ENCODE measurements around the gene MBD6.
"Not testable (repeated sequence)": the region's sequence is repeated elsewhere in the genome, so short reads cannot be mapped to it uniquely, and the experiment has no call there.

The MBD6 gene

DNA sequence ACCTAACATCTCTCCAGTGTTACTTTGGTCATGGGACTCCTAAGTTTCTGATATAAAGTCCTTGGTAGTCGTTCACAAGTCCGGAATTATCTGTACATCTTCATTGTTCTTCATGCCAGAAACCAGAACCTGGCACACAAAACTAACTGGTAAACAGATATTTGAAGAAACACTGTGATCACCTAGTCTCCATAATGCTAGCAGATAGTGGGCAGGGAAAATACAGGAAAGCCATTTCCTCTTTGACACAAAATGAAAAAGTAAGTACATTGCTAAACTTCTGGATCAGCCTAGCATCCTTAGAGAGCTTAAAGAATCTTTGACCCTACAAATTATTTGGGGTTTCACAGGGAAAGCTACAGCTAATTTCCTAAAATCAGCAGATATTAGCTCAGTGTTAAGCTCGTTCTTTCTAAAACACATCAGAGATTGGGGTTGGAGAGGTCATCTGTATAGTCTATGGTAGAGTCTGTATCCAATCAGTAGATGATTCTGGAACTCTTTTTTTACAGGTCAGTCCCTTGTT lies 7.2 kb upstream of the MBD6 start:
- DNase-seq, result no peak

DNA sequence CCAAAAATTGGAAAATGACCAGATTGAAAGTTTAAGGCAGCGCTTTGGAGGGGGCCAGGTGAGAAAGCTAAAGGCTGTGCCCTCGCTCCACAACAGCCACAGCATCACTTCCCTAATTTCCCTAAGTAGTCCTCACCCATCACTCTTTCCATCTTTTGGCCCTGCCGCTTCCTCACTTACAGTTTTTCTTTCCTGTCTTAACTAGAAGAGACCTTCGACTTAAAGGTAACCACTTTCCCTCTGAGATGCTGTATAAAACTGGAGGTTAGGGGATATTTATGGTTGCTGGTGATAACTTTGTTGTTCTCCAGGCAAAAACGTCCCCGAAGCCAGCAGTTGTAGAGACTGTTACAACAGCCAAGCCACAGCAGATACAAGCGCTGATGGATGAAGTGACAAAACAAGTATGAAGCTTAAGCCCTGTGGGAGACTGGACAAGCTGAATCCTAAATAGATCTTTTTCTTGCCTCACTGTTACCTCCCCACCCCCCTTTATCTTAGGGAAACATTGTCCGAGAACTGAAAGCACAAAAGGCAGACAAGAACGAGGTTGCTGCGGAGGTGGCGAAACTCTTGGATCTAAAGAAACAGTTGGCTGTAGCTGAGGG lies 6.6 kb upstream of the MBD6 start:
- DNase-seq, result no peak

DNA sequence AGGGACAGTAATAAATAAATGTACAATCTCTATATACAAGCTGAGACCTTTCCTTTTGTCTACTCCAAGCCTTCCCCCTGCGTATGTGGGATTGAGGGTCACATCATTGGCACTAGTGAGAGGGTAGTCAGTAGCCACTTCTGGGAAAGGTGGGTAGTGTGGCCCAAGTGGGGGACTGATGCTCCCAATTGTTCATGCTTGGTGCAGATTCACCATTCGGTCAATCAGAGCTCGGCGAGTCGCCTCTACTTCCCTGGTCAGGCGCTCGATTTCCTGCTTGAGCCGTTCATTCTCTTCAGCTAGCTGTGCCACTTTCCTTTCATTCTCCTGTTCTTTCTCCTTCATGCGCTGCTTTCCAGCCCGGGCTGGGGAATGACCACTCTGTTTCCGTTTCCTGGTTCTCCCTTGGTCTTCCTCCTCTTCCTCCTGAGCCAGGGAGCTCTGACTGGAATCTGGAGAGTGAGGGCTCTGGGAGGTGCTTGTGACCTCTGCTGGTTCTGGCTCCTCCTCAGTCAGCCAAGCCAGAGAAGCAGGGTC lies 5.9 kb upstream of the MBD6 start:
- no peak for DNase-seq

DNA sequence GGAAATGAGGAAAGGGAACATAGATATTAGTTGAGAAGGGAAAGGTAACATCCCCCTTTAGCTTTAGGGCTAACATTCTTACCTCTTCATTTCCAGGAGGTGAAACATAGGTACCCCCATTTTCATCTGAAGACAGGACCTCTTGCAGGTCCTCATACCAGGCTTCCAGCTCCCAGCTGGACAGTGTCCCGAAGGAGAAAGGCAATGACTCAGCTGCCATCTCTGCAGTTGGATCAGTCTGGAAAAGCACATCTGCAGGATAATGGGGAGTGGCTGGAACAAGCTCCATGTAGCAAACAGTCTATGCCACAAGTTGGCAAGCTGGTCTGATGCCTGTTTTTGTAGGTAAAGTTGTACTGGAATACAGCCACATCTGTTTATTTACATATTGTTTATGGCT lies 5.4 kb upstream of the MBD6 start:
- peak; percentile 4 for DNase-seq

DNA sequence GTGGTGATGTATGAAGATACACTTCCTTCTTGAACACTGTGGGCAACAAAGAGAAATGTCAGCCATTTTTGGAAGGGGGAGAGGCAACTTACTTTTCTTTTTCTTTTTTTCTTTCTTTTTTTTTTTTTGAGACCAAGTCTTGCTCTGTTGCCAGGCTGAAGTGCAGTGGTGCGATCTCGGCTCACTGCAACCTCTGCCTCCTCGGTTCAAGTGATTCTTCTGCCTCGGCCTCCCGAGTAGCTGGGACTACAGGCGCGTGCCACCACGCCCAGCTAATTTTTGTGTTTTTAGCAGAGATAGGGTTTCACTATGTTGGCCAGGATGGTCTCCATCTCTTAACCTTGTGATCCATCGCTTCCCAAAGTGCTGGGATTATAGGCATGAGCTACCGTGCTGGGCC lies 4.9 kb upstream of the MBD6 start:
- DNase-seq, result not testable (repeated sequence)

DNA sequence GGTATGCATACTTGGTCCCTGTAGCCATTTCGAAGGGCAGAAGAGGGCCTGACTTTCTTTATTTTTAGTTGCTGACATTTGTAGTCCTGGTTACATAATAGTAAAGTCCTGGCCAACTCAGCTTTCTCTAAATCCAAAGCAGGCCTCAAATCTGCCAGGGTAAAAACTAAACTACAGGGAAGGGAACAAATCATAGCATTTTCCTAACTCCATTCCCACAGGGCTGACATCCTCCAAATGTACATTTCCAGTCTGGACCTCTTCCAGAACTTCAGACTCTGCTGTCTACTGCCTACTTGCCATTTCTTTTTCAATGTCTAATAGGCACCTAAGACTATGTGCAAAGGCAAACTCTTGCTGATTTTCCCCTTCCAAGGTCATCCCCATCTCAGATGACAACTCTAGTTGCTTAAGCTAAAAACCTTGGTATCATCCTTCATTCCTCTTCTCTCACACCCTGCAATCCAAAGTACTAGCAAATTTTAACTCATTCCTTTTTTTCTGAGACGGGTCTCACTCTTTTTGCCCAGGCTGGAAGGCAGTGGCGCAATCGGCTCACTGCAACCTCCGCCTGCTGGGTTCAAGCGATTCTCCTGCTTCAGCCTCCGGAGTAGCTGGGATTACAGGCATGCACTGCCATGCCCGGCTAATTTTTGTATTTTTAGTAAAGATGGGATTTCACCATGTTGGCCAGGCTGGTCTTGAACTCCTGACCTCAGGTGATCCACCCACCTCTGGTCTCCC lies 4.3 kb upstream of the MBD6 start:
- DNase-seq, result no peak

DNA sequence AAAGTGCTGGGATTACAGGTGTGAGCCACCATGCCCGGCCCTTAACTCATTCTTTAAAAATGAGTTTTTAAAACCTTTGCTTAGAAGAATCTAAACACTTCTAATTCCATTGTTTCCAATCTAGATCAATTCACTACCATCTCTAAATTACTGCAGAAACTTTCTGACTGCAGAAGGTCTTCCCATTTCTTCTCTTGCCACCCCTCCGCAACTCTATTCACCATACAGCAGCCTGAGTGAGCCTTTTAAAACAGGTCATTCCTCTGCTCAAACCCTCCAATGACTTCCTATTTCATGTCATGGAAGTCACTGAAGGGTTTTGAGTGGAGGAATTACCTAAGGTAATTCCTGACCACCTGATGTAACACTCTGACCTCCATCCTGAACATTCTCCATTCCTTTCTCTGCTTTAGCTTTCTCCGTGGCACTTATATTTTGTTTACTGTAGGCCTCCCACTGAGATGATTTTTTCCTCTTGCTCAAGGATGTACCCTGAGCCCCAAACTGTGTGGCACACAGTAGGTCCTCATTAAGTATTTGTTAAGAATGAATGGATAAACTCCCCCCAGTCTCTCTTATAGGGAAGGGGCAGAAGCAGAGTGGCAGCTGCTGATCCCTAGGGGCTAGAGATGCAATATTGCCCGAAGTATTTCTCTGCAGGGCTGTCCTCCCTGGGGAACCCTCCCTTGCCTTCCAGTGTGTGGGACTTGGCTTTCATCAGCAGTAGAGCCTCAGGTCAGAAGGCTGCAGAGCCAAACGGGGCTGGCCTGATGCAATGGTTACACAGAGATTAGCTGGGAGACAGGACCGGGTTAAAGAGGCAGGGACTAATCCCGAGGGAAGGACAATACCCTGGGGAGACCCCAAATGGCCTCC lies 3.5 kb upstream of the MBD6 start:
- DNase-seq, result peak; percentile 61

DNA sequence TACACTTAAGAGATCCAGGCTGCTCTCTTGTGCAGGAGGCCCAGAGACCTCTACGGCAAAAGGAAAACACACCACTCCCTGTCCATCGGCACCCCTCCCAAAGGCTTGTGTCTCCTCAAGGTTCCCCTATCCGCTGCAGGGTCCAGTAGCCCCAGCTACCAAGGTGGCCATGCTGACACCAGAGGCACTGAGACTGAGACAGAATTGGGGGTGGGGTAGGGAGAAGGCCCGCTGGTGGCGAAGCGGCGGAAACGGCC lies 2.9 kb upstream of the MBD6 start:
- DNase-seq, result no peak

DNA sequence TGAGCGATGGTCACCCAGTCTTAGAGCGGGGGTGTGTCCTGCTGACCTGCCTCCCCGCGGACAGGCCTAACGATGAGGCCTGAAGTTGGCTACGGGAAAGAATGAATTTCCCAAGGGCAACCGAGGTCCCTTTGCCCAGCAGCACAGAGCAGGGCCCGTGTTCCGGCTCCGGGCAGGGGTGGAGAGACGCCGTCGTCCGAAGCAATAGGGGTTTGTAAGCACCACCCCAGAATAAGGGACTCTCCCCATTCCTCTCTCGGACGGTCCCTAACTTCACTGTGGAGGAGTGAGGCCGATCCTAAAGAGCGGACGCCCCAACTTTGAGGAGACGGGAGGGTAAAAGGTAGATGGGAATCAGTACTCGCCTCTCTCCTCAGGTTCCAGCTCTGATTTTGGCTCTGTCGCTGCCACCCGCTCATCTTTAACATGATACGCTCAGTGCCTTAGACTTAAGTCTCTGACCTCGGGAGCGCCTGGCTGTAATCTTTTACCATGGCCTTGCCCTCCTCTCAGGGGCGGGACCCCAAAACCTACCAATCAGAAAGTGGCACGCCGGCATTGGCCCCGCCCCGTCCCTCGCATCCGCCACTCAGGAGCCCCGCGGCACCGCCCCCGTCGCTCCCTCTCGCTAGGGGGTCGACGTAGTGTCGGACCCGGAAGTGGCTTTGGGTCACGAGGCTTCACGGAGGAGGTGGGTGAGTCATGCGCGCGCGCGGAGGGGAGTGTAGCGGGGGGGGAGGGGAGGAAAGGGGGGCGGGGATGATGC lies 2.4 kb upstream of the MBD6 start, which contains the start of gene DDIT3:
Gene DDIT3 (minus strand): TSS at position 462 of the 766 bp plus-strand sequence. CDS start 3,108 bp downstream, outside the sequence.
- peak; percentile 97 for DNase-seq

DNA sequence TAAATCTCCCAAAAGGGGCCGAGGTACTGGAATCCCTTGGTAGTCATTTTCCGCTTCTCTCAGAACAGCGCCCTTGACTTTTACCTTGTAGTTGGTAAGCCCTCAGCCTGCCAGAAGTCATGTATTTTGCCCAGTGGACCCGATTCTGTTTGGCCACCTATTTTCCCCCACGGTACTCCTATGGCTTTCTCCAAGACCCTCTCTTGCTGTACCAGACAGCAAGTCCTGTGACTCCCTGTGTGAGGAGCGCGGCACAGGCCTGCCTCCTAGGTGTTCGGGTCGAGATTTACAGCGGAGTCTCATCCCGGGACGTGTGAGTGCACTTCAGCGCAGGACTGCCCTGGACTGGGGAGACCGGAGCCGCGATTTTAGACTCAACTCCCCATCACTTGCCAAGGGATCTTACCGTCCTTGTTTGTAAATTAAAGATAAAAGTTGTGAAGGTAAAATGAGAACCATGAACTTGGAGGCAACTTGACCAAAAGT lies 1.1 kb upstream of the MBD6 start:
- peak; percentile 69 for DNase-seq

DNA sequence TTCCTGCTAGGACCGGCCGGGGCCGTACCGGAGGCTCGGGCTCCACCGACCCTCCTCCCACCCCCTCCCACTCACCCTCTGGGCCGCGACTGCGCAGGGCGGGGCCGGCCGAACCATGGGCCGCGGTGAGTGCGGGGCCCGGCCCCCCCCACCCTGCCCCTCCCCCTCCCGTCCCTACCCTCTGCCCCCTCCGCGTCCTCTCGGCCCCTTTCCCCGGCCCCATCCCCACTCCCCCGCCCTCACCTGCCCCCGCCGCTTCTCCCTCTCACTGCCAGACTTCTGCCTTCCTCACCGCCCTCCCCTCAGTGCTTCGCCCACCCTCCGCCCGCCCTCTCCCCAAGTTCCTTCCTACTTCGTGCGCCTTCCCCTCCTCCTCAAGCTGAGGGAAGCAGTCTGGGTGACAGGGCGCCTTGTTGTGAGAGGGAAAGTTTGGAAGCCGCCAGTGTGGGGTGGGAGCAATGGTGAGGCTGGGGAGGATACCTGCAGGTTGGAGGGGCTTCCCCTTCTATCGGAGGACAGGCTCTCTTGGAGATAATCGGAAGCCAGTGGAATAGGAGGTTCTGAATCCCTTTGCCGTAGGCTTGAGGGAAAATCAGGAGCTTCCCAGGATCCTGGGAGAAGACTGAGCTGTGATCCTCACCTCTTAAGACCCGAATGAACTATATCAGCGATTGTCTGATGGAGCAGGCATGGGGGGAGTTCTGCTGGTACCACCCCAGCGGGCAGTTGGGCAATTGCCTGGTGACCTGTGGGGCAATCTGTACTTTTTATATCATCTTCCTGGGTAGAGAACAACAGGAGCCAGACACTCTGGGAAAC lies 472 bp downstream of the MBD6 start:
- DNase-seq, result peak; percentile 59

DNA sequence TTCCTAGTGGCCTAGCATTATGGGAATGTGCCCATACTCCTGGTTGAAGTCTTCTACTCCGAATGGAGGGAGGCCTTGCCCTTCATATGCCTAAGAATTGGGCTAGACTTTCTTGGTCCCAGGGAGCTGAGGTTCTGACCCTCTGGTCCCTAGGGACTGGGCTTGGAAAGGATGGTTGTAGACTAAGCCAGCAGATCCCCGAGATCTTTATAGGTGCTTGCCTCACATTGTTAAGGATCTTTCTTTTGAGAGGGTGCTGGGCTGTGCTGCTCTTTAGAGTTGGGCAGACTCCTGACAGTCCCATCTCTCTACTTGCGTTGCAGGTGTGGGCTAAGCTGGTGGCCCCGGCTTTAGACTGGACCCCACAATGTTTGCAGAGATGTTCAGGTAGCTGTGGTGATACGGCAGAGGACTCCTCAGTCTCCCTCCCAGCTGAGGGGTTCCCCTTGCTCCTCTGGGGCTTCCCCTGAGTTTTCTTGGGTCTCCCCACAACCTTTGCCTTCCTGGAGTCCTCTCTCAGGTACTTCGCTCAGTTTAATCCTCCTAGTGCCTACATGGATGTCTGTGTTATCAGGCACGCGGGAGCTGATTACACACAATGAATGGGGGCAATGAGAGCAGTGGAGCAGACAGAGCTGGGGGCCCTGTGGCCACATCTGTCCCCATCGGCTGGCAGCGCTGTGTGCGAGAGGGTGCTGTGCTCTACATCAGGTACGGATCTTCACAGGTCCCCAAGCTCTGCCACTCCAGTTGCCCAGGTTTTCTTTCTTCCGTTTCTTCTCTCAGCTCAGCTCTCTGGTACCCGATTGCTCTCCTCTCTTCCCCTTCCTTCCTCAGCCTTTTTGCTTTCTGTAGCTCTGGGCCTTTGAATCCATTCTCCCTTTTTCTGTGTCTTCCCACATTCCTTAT lies 1.3 kb downstream of the MBD6 start:
- no peak for DNase-seq

DNA sequence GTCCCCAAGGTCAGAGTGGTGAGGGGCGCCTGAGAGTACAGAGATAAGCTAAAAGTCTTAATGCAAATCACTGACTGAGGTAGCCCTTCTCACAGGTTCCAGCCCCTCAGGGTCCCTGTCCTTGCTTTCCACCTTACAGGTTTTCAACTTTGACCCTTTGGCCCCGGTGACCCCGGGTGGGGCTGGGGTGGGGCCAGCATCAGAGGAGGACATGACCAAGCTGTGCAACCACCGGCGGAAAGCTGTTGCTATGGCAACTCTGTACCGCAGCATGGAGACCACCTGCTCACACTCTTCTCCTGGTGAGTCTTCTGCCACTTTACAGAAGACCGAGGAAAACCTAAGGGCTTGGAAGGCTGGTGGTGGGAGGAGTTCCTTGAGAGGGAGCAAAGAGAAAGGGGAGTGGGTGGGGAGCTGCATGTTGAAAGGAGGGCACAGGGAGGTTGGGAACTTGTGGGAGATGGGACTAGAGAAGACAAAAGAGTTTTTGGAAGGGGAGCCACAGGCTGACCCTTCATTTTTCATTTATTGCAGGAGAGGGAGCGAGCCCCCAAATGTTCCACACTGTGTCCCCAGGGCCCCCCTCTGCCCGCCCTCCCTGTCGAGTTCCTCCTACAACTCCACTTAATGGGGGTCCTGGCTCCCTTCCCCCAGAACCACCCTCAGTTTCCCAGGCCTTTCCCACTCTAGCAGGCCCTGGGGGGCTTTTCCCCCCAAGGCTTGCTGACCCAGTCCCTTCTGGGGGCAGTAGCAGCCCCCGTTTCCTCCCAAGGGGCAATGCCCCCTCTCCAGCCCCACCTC lies 2.4 kb downstream of the MBD6 start:
- DNase-seq, result peak; percentile 3

DNA sequence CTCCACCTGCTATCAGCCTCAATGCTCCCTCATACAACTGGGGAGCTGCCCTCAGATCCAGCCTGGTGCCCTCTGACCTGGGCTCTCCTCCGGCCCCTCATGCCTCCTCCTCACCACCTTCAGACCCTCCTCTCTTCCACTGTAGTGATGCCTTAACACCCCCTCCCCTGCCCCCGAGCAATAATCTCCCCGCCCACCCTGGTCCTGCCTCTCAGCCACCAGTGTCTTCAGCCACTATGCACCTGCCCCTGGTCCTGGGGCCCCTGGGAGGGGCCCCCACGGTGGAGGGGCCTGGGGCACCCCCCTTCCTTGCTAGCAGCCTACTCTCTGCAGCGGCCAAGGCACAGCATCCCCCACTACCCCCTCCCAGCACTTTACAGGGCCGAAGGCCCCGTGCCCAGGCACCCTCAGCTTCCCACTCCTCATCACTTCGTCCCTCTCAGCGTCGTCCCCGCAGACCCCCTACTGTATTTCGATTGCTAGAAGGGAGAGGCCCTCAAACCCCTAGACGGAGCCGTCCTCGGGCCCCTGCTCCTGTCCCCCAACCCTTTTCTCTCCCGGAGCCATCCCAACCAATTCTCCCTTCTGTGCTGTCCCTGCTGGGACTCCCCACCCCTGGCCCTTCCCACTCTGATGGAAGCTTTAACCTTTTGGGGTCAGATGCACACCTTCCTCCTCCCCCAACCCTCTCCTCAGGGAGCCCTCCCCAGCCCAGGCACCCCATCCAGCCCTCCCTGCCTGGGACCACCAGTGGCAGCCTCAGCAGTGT lies 3.2 kb downstream of the MBD6 start:
- DNase-seq, result no peak

DNA sequence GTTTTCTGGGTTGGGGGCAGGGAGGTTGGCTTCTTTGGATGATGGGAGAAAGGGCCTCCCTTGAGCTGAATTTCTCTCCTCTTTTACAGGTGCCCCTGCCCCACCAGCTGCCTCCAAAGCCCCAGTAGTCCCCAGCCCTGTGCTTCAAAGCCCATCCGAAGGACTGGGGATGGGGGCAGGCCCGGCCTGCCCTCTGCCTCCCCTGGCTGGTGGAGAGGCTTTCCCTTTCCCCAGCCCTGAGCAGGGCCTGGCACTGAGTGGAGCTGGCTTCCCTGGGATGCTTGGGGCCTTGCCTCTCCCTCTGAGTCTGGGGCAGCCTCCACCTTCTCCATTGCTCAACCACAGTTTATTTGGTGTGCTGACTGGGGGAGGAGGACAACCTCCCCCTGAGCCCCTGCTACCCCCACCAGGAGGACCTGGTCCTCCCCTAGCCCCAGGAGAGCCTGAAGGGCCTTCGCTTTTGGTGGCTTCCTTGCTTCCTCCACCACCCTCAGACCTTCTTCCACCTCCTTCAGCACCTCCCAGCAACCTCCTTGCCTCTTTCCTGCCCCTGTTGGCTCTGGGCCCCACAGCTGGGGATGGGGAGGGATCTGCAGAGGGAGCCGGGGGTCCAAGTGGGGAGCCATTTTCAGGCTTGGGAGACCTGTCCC lies 4.0 kb downstream of the MBD6 start:
- DNase-seq, result no peak

DNA sequence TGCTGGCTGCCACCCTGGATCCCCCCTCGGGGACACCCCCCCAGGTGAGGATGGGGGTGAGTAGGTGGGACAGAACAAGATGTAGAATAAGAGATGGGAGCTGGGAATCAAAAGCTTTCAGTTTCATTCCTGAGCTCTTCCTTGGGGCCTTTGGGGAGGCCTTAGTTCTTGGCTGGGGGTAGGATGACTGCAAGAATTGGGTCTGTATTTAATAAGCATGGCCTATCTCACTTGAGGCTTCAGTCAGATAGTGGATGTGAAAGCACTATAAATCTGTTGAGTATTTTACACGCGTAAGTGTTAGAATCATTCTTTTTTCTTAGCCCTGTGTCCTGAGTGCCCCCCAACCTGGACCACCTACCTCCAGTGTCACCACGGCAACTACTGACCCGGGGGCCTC lies 4.6 kb downstream of the MBD6 start:
- no peak for DNase-seq

DNA sequence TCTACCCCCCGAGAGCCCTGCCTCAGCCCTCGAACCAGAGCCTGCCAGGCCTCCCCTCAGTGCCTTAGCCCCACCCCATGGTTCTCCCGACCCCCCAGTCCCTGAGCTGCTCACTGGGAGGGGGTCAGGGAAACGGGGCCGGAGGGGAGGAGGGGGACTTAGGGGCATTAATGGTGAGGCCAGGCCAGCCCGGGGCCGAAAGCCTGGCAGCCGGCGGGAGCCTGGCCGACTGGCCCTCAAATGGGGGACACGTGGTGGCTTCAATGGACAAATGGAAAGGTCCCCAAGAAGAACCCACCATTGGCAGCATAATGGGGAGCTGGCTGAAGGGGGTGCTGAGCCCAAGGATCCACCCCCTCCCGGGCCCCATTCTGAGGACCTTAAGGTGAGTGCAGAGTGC lies 5.6 kb downstream of the MBD6 start:
- no peak for DNase-seq

DNA sequence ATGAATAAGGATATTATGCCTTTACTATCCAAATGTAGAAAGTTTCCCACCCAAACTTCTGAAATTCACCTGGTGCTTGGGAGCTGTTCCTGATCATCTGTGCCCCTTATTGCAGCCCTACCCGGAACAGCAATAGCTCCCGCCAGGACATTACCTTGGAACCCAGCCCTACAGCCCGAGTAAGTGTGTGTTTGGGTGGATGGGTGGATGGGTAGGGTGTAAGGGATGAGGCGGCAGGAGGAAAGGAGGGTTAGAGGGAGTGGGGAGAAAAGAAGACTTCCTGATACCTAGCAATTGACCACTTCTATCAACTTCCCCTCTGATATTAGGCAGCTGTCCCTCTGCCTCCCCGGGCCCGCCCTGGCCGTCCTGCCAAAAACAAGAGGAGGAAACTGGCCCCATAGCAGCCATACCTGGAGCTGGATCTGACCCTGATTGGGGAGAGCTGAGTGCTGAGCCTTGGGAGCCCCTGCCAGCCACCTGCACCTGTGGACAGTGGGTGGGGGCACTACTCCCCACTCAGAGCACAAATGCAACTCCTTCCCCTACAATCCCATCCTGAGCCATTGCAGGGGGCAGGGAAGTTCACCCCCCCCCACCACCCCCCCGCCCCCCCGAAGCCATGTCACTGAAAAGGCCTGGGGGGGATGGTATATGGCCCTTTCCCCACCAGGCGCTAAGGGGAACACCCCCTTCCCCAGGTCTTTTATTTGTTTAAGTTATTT lies 6.4 kb downstream of the MBD6 start:
- DNase-seq, result no peak

All from NCI-H2171 treated with DMSO at 0.1 percent for 48 hours (cell line).